EL (cell line): ENCODE results near the gene CX3CL1.

Experiments used
- DNase-seq: peaks from one replicate; pipeline ENCODE4 v3.0.0-alpha.2; 2016

Gene CX3CL1

DNA sequence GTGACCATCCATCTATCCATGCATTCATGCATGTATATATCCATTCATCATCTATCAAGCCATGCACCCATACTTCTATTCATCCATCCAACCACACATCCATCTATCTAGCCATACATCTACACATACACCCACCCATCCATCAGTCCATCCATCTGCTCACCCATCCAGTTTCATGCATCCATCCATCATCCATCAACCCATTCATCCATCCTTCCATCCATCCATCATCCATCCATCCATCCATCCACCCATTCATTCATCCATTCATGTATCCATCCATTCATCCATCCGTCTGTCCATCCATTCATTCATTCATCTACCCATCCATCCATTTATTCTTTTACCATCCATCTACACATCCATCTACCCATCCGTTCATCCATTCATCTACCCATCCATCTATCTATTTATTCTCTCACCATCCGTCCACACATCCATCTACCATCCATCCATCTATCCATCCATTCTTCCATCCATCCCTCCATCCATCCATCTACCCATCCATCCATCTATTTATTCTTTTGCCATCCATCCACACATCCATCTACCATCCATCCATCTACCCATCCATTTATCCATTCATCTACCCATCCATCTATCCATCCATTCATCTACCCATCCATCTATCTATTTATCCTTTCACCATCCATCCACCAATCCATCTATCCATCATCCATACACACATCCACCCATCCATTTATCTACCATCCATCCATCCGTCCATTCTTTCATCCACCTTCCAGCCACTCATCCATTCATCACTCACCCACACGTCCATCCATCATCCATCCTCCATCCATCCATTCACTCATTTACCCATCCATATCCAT is 35.4 kb downstream of the CX3CL1 start:
- DNase-seq: no peak

DNA sequence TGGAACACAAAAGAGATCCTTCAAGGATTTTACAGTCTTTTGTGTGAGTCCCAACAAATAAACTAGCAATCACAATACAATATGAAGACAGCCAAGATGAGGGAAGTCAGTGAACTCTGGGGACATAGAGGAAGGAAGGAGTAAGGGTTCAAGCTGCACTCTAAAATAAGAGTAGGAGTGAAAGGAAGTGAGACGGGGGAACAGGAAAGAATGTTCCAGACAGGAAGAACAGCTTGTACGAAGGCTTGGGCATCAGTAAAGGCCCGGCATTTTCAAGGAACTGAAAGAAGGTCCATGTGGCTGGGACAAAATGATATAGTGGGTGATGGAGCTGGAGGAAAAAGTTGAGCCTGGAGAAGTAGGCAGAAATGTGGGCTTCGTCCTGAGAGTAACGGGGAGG is 36.8 kb downstream of the CX3CL1 start:
- DNase-seq: no peak

DNA sequence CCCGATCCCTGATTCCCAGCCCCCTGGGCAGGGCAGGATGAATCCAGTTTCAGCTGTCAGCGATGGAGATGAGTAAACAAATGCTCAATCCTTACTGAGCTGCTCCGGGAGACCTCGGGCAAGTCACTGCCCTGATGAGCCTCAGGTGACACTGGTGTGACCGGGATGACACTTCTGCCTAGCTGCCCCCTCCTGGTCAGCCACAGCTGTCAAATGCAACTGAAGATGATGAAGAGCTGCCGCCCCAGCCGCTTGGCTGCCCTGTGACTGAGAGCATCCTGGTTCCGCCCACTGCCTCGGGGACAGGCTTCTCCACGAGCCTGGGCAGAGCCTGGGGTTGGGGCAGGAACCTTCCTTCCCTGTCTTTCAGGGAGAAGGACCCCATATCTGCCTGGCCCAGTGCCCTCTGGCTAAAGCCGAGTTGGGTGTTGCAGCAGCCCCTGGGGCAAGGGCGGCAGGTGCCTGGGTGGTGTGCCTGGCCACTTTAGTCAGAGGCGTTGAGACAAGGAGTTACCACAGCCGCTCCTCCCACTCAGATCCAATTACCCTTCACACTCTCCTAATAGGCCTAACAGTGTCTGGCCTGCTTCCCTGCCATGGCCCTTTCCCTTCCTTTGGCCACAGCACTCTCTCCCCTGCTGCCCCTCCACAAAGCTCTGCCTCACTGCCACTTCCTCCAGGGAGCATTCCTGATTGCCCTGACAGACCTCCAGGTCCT is 37.7 kb downstream of the CX3CL1 start:
- no peak for DNase-seq

DNA sequence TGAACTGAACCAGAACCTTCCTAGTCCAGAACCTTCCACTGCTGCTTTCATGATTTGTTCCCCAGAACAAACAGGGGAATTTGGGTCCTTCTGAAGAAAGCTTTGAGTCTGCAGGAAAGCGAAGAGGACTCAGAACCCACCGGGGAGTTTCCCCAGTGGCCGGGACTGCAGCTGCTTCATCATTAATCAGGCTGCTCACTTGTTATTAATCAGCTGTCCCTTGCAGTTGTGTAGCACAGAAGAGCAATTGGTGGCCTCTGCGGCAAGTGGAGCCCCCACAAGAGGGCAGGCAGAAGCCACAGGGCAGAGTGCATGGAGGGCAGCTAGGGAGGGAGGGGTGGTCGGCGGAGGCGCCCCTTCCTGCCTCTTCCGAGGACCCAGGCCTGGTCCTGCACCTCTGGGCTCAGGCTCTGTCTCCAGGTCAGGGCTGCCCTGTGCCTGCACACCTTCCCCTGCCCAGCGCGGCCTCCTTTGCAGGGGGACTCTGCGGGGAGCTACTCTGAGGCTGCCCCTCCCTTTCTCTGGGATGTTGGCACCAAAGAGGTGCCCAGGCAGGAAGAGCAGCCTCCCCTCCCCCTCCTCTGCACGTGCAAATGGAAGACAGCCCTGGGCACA is 39.2 kb downstream of the CX3CL1 start:
- no peak for DNase-seq

DNA sequence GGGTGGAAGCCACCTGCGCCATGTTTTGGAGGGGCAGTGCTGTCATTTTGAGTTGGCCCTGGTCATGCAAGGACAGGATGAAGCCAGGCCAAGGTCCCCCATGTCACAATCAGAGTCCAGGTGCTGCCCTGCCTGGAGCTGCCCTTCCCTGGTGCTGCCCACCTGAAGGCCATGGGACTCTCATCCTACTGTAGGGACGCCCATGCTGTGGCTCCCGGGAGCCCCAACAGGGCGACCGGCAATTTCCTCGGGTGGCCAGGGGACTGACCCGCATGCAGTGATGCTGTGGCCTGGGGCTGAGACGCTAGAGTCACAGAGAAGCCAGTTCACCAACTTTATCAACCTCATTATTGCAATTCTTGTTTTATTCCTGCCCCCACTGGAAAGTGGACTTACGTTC is 40.3 kb downstream of the CX3CL1 start:
- DNase-seq: no peak

DNA sequence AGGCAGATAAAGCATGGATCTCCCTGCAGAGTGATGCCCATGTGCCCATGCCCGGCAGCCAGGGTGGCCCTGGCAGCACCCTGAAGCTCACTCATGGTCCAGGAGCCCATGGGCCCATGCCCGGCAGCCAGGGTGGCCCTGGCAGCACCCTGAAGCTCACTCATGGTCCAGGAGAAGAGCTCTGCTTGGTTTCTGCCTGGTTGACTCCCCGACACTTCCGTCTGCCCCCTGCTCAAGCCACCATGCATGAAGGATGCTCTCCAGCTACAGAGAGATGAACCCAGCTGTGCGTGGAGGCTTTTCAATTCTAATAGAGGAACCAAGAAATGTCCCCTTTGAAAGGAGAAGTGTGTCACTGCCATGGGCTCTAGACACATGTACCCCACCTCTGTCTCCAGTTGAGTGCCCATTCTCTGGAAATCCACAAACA is 41.0 kb downstream of the CX3CL1 start:
- DNase-seq: no peak

DNA sequence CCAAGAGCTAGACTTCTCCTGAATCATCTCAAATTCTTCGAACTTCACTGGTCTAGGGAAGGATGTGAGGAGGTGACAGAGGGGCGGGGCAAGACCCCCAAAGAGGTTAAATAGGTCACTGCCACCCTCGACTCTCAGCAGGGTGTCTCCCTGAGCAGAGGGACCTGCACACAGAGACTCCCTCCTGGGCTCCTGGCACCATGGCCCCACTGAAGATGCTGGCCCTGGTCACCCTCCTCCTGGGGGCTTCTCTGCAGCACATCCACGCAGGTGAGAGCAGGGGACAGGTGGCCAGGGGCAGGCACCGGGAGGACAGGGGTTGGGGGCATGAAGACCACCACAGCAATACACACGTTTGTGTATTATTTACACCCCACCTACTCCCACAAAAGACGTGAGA is 41.4 kb downstream of the CX3CL1 start:
- no peak for DNase-seq

DNA sequence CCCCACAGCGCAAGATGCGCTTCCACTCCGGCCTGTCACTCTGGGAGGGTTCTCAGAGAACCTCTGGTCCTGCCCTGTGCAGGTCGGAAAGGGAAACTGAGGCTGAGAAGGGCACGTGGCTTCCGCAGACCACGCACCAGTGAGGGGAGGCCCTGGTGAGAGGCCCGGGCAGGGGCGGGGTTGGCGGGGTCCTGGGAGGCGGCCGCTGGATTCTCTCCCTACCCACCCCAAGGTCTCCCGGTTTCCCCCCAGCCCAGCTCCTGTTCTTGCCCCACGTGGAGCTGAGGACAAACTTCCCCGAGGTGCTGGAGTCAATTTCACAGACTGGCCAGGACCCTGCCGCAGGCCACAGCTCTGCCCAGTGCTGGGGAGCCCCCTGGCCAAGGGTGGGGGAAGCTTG is 43.8 kb downstream of the CX3CL1 start:
- DNase-seq: no peak

DNA sequence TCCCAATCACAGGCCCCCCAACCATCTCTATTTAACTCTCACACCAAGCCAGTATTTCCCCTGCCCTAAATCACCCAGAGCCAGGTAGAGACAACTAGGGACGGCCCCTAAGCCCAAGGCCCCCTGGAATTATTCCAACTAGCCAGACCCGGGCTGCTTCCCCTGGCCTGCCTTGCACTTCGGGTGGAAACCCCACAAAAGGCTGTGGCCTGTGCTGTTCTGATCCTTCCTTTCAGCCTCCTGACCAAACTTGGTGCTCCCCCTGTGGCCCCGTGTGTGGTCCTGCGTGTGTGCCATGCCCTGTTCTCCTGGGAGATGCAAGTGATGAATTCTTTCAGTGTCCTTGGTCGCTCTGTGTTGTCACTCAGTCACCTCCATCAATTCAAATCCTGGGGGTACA is 47.2 kb downstream of the CX3CL1 start:
- DNase-seq: no peak

DNA sequence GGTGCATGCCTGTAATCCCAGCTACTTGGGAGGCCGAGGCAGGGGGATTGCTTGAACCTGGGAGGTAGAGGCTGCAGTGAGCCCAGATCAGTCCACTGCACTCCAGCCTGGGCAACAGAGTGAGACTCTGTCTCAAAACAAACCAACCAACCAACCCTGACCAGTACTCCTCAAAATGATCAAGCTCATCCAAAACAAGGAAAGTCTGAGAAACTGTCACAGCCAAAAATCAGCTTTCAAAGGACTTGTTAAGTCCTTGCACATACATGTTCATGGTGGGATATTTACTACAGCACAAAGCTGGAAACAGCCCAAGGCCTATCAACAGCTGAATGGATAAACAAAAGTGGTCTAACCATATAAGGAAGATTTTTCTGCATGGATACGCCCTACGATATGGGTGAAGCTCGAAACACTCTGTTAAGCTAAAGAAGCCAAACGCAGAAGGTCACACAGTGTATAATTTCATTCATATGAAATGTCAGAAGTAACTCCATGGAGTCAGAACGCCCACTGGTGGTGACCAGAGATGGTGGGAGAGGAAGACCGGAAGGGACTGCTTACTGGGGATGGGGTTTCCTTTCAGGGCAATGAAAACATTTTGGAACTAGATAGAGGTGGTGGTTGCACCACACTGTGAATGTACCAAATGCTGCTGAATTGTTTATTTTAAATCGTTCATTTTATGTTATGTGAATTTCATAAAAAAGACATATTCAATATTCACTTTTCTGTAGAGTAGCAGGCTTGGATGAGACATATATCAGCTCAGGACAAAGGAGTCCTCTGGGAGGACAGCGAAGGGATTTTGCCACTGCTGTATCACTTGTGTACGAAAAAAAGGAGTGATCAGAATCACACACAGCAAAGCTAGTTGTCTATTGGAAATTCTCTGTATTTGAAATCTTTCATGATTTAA is 50.0 kb downstream of the CX3CL1 start:
- peak; percentile 71 for DNase-seq

DNA sequence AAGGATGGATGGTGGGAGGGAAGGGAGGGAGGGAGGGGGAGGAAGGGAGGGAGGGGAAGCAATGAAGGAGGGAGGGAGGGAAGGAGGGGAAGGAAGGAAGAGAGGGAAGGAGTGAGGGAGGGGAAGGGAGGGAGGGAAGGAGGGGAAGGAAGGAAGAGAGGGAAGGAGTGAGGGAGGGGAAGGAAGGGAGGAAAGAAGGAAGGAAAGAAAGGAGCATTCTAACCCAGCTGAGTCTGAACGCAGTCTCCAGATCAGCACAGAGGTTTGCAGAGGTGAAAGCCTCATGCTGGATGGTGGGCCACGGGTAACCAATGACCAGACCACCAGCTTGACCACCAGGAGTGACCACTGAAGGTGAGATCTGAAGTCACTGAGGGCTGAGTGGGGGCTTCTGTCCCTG is 50.9 kb downstream of the CX3CL1 start:
- DNase-seq: no peak

DNA sequence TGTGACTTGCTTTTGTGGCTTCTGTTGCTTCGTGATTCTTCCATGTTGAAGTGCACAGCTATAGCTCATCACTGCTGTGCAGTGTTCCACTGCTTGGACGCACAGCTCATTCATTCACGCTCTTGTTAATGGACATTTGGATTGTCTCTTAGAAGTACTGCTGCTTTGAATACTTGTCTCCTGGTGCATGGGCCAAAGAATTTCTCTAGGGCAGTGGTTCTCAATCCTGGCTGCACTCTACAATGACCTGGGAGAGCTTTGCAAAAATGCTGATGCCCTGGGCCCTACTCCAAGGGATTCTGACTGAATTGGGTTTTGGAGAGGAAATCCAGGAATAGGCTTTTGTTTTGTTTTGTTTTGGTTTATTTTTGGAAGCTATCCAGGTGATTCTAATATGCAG is 52.3 kb downstream of the CX3CL1 start:
- no peak for DNase-seq

DNA sequence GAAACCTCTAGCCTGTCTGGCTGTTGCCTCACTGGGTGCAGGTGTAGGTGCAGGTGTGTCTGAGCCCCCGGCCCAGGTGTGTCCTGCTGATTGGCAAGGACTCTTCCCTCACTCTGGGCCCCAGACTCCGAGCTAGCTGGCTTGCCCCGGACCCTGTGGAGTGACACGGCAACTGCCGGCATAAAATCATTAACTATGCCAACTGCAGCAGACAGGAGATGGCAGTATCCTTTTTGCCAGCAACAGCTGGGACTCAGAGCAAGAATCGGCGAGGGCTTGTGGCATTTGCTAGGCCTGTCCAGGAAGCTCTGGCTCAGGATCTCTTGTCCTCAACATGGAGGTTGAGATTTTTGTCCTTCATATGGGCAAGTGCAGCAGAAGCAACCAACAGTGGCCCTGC is 54.1 kb downstream of the CX3CL1 start:
- no peak for DNase-seq

DNA sequence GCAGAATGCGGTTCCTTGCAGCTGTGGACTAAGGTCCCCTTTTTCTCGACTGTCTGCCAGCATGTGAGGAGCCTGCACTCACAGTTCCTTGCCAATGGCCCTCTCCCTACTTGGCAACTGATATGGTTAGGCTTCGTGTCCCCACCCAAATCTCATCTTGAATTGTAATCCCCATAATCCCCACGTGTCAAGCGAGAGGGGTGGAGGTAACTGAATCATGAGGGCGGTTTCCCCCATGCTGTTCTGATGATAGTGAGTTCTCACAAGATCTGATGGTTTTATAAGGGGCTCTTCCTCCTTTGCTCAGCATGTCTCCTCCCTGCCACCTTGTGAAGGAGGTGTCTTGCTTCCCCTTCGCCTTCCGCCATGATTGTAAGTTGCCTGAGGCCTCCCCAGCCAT is 55.0 kb downstream of the CX3CL1 start:
- no peak for DNase-seq

DNA sequence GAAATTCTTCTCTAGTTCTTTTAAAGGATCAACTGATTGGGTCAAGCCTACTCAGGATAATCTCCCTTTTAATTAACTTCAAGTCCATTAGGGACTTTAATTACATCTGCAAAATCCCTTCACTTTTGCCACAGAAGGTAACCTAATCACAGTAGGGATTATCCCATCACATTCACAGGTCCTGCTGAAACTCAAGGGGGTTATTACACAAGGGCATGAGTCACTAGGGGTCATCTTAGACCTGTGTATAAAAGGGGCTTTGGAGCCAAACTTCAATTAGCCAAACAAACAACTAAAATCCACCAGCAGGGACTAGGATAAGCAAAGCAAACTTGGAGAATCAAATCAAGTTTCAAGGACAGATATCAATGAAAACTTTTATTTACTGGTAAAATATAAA is 55.5 kb downstream of the CX3CL1 start:
- DNase-seq: no peak

DNA sequence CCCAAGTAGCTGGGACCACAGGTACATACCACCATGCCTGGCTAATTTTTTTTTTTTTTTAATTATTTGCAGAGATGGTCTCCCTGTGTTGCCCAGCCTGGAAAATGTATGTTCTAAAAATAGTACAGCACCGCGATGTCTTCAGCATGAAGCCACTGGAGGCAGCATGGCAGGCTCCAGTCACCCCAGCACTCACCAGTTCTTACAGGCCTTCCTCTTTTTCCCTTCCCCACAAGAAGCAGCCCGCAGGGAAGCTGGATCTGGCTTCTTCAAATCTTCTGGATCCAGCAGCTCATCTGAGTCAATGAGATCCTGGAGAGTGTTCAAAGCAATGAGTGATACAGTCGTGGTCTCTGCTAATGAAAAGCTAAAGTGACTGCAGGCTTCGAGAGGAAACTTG is 58.7 kb downstream of the CX3CL1 start:
- no peak for DNase-seq

DNA sequence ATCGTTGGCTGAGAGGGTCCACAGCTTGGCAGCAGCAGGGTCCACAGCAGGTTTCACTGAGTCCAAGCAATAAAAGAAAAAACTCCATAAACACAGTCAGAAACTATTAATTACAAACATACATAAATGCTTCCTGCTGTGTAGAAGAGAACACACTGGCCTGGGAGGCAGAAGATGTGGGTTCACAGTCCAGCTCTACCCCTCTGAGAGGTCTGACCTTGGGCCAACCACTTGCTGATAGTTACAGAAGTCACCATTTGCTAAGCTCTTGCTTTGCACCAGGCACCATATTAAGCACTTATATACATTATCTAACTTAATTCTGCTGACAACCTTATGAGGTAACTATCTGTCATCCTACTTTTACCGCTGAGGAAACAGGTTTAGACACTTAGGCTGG is 60.2 kb downstream of the CX3CL1 start:
- no peak for DNase-seq

DNA sequence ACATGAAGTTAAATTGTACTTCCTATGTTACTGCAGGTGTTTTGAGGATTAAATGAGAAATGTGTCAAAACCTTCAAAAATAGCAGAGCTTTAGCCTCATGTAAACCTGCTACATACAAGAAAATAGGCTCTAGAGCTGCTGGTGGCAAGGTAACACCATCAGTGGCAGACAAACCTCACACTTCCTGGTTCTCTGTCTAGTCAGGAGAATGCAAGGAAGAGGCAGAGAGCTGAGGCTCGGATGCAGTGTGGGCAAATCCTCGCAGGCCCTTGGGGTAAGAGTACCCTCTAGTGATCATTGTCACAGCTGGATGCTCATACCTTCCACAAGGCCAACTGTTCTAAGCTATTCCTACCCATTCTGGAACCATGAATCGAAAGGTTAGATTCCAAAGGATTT is 60.7 kb downstream of the CX3CL1 start:
- DNase-seq: no peak

DNA sequence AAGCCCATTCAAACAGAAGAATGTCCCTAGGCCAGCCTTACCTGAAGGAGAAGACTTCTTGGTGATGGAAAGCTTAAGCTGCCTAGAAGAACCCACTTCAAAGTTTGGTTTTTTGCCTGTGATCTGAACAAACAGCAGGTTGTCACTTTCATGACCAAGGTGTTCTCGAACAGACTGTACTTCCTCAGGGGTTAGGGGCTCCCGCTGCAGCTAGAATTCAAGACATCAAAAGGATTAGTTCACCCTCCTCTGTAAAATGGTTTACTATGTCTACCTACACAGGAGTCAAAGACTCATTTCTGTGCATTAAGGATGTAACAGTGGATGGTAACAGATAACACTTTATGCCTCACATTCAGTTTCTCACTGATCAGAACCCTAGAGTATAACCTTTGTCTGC is 61.7 kb downstream of the CX3CL1 start:
- no peak for DNase-seq
